COLO668 (cell line): ENCODE measurements around the gene SNAP47.

Experiments
- DNase-seq: peaks from one replicate; lab custom pipeline; 2025; ENCODE audit not compliant: unreplicated experiment; lab: John Stamatoyannopoulos, UW

SNAP47 gene

DNA sequence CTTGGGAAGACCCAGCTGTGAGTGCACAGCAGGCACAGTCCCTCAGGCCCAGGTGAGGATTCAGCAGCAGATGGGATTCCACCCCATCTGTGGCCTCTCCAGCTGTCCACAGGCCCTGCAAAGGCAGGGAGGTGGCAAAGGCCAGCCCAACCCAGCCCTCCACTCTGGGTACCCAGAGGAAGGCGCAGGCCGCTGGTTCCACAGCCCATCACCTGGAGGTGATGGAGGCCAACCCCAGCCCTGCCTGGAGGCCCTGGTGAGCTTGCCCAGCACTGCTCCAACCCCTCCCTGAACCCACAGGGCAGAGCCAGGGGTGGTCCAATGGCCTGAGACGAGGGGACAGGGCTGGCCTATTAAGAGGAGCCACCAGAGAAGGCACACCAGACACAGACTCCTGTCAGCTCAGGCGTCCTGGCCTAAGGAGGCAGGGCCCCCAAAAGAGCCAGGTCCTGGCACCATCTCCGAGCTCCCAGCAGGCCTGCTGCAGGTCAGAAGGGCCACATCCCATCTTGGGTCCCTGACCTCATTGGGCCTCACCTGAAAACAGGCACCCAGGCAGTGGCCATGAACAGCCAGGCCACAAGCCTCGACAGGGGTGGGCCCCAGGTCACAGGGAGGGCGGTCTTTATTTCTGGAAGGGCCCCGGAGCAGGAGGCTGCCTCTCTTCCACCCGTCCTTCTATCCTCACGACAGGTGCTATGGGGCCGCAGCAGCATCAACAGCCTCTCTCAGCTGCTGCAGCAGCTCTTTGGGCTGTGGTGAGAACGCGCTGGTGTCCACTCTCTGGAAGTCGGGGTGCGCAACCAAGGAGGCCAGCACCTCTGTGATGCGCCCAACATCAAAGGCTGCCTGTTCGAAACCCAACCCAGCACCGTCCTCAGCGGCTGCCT lies 3.3 kb upstream of the SNAP47 start:
- no peak for DNase-seq

DNA sequence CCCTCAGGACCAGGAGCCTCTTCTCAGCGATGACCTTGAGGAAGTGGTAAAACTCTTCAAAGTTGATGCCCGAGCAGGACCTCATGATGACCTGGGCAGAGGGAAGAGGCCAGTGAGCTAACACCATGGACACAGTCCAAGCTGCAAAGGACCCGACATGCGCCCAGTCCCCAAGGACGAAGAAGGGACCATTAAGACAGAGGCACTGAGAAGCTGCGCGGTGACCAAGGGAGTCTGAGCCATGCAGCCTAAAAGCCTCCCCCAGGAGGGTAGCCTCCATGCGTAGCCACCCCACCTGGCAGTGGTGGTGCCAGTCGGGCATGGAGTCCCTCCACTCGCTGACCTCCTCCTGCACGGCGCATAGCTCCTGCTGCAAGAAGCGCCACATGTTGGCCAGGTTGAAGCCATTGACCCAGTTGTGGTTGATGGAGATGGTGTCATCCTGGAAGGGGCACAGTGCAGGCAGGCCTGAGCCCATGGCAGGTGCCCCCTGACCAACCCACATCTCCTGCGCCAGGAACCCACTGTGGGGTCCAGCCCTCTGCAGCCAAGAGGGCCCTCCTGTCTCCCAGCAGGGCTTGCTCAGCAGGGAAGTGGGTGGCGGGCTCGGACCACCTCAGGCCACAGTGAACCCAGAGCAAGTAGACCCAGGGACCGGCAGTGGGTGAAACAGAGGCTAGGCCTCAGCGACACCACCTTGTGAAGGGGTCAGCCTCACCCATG lies 2.5 kb upstream of the SNAP47 start:
- no peak for DNase-seq

DNA sequence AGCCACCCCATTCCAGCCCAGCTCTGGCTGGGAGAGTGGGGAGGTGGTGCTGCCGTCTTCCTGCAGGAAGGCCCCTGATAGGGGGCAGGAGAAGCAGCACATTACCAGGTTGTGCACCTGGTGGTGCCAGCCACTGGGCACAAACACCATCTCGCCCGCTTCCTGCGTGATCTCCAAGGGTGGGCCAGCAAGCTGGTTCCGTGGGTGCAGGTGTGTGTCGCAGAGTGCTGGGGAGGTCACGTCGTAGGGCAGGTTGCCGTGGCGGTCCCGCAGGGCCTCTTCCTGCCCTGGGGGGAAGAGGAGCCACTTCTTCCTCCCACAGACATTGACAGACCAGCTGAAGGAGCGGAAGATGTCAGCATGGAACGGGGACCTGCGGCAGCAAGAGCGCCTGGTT lies 1.9 kb upstream of the SNAP47 start:
- DNase-seq = no peak

- peak; percentile 18 for DNase-seq
These were observed 1.3 kb upstream of the SNAP47 start for GRCh38 chr1:227733751-227734545.

DNA sequence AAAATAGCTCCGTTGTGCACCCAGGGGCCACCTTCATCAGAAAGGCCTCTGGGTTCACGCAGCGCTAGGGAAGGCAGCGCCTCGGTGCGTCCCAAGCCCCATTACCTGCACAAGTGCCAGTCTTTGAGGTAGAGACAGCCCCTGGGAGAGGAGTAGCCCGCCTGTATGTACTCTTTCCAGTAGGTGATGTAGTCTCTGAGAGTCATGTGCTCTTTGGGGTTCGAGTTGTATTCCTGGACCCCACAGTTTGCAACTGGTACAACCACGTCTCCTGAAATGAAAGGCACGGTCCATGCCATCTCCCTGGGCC lies 734 bp upstream of the SNAP47 start:
- peak; percentile 41 for DNase-seq

- no peak for DNase-seq
These were observed 477 bp downstream of the SNAP47 start for GRCh38 chr1:227735539-227736285.

- no peak for DNase-seq
These were observed 1.7 kb downstream of the SNAP47 start for GRCh38 chr1:227736814-227737432.

GRCh38 chr1:227738820-227739219 lies 3.6 kb downstream of the SNAP47 start:
- no peak for DNase-seq

DNA sequence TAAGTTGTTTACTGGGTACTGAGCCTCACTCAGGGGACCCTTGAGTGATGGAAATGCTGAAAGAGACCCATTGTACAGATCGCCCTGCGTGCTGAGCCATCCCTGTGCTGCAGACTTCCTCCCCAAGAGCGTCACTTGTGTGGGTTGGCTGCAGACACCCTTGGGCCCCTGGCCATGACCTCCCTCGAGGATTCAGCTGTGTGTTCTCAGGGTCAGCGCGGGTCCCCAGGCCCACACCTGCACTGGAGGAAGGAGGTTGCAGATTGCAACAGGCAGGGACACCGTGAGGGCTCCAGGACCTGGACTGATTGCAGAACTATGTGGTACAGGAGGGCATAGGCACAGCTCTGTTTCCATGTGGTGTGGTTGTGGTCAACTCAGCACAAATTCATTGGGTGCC lies 4.4 kb downstream of the SNAP47 start:
- DNase-seq = no peak

DNA sequence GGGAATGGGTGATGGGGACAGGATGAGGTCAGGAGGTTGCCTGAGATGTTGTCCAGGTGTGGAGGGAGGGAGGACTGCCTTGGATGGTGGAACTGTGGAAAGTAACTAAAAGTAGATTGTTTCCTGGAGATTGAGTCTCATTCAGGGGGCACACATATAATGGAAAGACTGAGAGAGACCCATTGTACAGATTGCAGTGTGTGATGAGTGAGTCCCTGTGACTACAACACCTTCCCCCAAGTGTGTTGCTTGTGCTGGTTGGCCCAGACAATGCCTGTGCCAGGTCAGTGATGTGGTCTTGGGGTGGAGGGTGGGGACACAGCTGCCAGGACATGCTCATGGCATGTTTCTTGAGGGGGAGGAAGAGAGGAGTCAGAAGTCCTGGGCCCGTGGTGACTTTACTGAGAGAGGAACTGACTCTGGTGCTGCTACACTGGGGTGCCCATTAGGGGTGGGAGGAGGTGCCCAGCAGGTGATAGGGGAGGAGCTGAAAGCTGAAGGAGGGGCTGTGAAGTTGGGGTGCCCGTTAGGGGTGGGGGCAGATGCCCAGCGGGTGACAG lies 5.2 kb downstream of the SNAP47 start:
- DNase-seq = no peak

DNA sequence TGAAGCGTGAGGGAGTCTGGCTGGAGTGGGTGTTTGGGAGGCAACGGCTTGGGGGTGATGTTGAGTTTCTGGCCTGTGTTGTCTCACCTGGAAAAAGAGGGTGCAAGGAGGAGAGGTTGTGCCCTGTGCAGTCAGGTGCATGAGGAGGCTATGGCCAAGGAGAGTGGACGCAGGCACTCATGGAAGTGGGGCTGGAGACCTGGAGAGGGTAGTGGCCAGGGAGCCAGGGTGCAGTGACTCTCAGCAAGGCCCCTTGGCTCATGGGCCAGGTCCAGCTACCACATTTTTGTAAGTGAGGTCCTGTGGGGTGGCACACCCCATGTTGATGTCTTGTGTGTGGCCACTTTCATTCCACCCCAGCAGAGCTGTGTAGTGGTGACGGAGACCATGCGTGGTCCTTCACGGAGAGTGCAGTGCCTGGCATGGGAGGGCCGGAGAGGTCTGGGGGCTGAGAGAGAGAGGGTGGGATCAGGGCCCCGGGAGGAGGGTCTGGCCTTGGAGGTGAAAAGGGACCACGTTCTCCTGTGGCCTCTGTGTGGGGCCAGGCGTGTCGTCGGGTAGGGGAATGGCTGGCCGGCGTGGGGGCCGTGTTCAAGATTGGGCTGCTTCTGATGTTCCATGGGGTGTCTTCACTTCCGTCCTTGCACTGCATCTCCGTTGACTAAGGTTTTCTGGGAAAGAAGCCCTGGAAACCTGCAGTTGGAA lies 6.1 kb downstream of the SNAP47 start:
- no peak for DNase-seq

DNA sequence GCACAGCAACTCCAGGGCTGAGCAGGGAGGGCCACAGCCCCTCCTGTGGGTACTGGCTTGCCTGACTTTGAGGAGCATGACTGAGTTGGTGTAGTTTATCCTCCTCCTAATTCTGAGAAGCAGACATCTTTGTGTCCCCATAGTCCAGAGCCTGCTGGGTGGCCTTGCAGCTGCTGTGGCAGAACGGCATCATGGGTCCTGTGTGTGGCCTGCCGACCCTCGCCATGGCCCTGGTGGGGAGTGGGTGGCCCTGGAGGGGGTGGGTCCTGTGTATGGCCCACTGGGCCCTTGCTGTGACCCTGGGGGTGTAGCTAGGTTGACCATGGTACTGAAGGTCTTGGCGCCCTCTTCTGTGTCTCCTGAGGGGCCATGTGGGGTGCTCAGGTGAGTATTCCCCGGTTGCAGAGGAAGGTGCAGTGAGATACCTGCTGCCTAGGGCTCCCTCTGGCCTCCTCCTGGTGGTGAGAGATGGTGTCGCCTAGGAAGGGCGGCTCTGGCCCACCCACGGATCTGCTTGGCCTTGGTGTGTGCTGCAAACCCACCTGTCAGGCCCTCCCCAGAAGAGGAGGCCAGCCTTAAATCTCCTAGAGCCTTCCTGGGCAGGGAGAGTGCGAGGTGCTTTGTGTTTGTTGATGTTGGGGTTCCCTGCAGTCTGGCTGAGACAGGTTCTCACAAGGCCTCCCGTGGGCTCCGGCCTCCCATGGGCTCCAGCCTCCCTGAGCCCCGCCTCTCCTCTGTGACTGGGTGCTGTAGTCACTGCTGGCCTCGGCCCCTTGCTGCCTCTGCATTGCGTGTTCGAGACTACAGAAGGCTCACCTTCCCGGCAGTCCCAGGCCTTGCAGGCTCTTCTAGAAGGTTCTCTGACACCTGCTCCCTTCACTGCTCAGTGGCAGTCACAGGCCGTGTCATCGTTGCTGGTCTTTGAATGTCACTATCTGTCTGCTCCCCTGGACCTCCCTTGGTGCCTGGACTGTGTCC lies 7.8 kb downstream of the SNAP47 start:
- DNase-seq = no peak

DNA sequence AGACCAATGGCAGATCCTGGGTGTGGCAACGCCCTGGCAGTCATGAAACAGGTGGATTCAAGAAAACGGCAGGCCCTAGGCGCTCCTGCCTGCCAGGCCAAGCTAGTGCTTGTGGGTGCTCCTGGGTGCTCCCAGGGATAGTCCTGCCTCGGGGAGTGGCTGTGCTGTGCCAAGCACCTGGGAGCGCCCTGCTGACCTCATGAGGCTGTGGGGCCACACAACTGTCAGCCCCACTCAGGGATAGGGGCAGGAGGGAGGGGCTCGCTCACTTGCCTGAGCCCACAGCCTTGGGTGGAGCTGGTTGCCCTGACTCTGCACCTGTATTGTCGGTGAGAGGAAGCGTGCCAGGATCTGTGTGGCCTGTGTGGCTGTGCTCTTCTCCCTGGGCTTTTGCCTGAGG lies 9.4 kb downstream of the SNAP47 start:
- no peak for DNase-seq

DNA sequence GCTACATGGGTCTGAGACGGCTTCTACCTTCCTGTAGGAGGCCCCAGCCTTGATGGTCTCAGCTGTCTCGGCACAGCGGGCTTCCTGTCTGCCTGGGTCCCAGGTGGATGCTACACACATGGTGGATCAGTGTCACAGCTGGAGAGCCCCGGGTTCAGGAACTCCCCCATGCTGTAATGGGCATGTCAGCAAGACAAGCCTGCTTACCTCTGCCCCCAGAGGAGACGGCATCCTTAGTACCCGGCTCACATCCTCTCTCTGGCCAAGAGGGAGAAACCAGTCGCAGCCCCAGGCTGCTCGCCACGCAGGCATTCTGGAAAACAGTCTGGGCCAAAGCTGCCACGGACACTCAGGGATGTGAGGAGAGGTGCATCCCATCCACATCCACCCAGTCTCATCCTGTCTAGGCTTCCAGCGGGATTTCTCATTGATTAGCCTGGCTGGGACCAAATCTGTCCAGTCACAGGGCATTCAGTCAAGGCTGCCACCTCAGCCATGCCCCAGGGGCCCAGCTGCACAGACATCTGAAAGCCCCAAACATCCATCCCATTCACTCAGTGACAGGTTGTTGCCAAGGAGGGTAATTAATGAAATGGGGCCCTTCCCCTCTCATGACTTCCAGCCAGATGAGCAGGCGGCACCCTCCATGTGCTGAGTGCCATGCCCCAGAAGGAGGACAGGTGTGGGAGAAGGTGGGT lies 10.5 kb downstream of the SNAP47 start:
- no peak for DNase-seq

- DNase-seq = no peak
These were observed 11.4 kb downstream of the SNAP47 start for GRCh38 chr1:227746676-227747075.

DNA sequence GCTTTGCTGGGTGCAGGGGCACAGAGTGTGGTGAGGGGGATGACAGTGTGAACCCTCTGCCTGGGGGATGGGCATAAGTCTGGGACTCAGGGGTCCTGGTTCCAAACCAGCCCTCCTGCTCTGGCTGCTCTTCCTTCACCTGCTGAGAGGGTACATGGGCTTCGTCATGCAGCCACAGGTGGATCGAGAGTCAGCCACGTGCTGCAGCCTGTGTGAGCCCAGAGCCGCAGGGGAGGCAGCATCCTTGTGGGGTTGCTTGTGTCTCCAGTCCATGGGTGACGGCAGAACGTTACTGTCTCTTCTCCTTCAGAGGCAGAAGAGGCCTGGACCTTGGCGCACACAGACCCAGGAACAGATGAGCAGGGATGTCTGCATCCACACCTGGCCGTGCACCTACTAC lies 12.1 kb downstream of the SNAP47 start:
- no peak for DNase-seq

- no peak for DNase-seq
These were observed 12.8 kb downstream of the SNAP47 start for GRCh38 chr1:227747948-227748495.
